DMS 273 treated with DMSO at 0.1 percent for 48 hours (cell line): ENCODE results near the gene FAH.

ENCODE experiments used
- DNase-seq: peaks from one replicate; lab custom pipeline; 2025; lab: John Stamatoyannopoulos, UW

Gene FAH

DNA sequence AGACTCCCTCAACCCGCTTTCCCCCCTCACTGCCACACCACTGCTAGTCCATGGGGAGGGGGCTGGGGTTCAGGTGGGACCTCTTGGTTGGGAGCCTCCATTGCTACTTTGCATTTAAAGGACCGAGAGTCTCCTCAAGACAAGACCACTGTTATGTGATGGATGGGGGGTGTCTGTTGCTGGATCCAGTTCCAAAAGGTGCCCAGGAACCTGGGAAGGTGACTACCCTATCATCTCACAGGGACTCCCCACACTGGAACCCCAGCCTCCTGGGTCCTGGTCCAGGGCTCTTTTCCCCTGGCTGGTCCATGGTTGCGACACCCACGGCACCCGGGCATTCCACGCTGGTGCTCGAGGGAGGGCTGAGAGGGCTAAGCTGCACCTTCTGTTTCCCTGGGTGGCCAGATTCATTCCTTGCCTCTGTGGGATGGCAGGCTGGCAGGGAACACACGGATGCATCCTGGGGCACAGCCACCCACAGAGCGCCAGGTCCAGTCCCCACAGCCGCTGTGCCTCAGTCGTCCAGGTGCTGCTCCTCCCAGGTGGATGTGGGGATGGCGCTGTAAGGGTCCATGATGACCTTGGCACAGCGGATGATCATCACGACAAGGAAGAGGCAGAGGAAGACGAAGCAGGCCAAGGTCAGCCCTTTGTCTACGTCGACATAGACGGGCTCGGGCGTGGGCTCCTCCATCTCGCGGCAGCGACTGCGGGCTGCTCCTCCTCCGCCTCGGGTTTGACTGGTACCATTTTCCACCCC is 48.6 kb downstream of the FAH start:
- no peak for DNase-seq

DNA sequence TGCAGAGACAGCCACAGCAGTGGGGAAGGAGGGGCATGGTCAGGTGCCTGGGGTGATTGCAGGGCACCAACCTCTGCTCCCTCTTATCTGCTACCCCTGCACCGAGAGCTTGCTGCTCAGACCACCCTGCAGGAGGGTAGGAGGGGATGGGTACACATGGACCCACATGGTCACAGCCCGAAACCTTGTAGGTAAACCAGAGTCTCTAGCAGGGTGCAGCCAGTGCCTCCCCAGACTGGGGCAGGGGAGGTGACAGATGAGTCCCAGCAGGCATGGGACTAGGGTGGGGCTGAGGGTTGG is 49.2 kb downstream of the FAH start:
- DNase-seq = no peak

DNA sequence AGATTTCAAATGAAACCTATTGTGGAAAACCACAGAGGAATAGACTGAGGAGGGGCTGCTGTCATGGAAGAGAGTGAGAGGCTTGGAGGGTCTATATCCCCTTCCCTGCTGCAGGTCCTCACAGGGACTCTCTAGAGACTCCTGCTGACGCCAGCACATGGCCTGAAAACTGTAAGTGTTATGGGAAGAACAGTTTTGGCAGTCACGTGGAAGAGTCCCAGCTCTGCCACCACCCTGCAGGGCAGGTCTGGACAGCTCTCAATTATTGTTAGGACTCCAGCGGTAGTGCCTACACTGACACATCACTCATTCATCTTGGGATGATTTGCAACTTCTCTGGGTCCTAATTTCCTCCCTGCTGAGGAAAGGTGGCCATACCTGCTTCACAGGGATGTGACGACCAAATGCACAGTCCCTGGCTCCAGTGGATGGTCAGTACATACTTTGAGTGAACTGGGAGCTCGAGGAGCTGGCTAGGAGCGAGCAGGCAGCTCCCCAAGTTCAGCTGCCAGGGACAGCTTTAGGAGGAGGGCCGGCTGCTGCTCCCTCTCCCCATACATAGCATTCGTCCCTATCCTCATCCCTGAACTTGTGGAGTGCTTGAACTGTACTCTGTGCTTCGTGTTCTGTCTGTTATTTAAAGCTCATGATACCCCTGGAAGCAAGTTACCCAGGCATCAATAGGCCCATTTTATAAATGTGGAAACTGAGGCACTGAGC is 50.0 kb downstream of the FAH start:
- DNase-seq = no peak

- no peak for DNase-seq
Observed at GRCh38 chr15:80203361-80203885, 50.6 kb downstream of the FAH start.

- DNase-seq = no peak
Observed at GRCh38 chr15:80204231-80204630, 51.4 kb downstream of the FAH start.

- no peak for DNase-seq
Observed at GRCh38 chr15:80207887-80208286, 55.1 kb downstream of the FAH start.

DNA sequence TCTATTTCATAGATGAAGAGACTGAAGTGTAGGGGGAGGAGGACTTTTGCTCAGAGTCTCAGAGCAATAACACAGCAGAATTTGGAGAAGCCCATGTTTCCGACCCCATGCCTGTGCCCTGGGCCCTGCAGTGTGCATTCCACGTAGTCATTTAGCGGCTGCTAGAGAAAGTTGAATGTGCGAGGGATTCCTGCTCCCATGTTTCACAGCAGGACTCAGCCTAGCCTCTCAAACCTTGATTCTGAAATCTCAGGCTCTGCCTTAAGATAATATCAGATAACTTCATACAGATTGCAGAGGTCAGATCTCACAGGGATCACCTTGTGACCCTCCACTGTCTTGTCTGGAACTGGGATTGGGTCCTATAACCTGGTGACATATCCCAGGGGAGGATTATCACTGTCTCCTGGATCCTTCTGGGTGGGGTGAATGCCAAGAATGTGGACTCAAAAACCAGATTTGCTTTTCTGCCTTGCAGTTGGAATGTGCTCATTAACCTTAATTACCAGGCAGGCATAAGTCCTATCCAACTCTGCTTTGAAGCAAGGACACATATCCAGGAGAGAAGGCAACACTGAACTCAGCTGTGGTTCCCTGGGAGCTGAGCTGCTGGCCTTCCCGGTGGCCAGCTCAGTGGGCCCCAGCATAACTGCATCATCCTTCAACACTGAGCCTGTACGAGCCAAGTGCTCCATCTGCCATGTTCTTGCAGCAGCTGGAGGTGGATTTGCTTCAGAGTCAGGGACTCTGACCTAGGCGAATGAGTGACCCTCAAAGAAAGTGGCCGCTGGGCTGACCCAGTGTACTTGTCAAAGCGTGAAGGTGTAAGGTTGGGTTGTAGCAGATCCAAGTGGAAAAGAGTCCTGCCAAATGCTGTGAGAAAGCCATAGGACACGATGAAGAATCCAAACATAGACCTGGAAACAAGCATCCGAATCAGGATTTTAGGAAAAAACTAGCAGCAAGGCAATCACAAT is 56.2 kb downstream of the FAH start:
- no peak for DNase-seq

GRCh38 chr15:80210611-80211573 is 58.1 kb downstream of the FAH start:
- no peak for DNase-seq

DNA sequence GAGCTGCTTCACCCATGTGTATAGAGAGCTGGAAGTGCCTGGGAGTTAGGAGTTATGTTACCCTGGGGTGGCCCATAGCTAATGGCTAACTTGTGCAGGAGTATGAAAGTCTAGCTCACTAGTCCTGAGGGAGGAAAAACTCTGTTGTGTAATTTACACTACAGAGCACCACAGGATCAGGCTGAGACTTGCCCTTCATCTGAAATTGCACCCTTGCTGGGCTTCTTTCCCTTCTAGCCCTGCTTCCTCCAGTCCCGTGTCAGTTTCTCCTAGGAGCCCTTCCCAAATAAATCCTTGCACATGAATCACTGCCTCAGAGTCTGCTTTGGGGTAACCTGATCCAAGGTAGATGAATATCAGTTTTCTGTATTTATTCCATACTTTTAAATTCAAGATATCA is 59.2 kb downstream of the FAH start:
- DNase-seq = no peak

- DNase-seq = no peak
Observed at GRCh38 chr15:80214910-80215309, 62.1 kb downstream of the FAH start.

DNA sequence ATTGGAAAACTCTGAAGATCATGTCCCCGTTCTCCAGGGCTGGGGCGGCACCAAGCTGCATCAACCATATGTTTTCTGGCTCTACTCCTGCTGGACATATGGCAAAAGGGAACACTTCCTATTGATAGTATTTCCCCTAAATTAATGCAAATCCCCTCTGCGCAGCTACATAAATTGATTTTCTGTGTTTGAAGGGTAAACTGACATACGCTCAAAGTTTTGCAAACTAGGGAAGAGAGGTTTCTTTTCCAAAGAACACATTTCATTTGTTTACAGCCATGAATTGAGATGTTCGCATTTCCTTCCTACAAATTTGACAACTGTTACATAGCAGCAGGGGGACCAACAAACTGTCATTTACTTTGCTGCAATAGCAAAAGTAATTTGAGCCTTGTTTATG is 63.3 kb downstream of the FAH start:
- DNase-seq = no peak

DNA sequence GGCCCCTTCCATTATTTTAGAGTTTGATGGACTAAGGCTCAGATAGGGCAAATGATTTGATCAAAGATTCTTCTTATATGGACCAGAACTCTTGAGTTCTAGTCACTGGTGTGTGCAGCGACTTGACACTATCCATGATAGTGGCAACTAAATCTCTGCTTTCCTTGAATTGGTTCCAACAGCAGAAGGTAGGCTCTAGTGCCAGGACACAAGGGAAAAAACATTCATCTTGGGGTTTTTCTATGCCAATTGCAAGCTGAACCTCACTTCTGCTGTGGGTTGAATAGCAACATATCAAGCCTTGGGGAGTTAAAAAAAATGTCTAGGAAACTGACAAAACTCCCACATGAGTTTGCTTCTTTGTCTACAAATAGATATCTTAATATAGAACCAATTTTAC is 64.1 kb downstream of the FAH start:
- no peak for DNase-seq

- no peak for DNase-seq
Observed at GRCh38 chr15:80217327-80217900, 64.6 kb downstream of the FAH start.

- no peak for DNase-seq
Observed at GRCh38 chr15:80219955-80220354, 67.2 kb downstream of the FAH start.

DNA sequence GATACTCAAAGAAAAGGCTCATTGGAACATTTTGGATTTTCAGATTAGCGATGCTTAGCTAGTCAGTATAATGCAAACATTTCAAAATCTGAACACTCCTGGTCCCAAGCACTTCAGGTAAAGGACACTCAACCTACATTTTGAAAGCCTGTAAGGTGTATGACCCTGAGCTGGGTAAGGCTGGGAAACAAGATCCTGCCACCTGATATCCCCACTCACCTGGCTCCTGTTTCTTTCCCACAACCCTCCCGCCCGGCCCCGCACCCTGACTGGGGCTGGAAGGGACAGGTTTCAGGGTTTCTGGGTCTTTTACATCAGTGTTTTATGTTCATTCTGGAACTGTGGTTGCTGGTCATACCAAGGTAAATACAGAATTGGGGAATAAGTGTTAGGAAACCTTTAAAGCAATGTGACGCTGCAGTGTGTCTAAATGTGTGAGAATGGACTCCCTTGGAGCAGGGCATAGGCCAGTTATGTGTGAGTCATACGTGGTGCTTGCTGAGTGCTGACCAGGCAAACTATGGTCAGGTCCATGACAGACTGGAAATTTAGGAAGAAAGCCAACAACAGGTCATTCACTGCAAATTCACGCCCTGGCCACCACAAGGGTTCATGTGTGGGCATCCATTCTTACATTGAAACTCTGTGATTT is 76.3 kb downstream of the FAH start:
- DNase-seq = no peak

GRCh38 chr15:80231371-80231770 is 78.6 kb downstream of the FAH start:
- DNase-seq = no peak

DNA sequence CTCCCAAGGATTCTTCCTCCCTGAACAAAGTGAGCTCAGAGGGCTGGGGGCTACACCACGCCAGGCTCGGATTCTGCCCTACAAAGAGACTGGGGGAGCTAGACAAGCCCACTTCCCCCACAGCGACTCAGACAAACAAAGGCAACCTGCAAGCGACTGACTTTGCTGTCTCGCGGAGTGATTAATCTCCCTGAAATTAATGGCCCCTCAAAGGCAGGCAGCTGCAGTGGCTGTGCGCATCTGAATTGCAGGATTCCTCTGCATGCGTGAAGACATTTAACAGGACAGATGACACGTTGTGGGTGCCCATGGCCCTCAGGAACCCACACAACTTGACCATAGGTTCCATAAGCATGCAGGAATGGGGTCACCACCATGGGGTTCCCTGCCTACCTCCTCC is 80.8 kb downstream of the FAH start:
- DNase-seq = no peak

GRCh38 chr15:80234883-80235282 is 82.1 kb downstream of the FAH start:
- DNase-seq = no peak
